HEK293 (cell line): ENCODE measurements around the gene RSU1.

Experiments
- CTCF ChIA-PET: fragments of 350-600 bp; formaldehyde crosslinking; extraction: SDS; loops from one replicate; lab custom pipeline; 2021; ENCODE audit warnings: antibody characterized with exemption; lab: Yijun Ruan, JAX
- POLR2A ChIA-PET: fragments of 300-600 bp; formaldehyde crosslinking; extraction: SDS; loops from one replicate; lab custom pipeline; 2020; ENCODE audit warnings: antibody characterized with exemption, inconsistent platforms; lab: Yijun Ruan, JAX
- H3K27ac ChIP-seq: fragments of 200-500 bp; sonication (Bioruptor generic); 2 replicates; pipeline ENCODE4 v1.5.1; 2014; ENCODE audit warnings: low read depth, low read length, control low read depth, inconsistent platforms; ENCODE audit errors: extremely low read depth
- H3K36me3 ChIP-seq, 2 experiments: fragments of 200-500 bp in 1 of 2; sonication (Bioruptor generic) in 1 of 2; 1 replicate in 1 of 2; 2 replicates in 1 of 2; pipeline ENCODE4 v1.5.1; 2014 to 2017; ENCODE audit warnings: inconsistent platforms in 2 of 2, low read length in 2 of 2; ENCODE audit not compliant: control insufficient read depth in 2 of 2, insufficient read depth in 1 of 2
- H3K4me1 ChIP-seq: fragments of 200-500 bp; sonication (Bioruptor generic); 2 replicates; pipeline ENCODE4 v1.5.1; 2014; ENCODE audit warnings: mild to moderate bottlenecking, low read length, inconsistent platforms; ENCODE audit not compliant: control insufficient read depth, insufficient read depth
- H3K4me3 ChIP-seq: 2 replicates; pipeline ENCODE4 v1.5.1; 2011; ENCODE audit warnings: low read depth, mild to moderate bottlenecking, control low read depth, low read length, moderate library complexity
- H3K9me3 ChIP-seq: fragments of 200-500 bp; sonication (Bioruptor generic); 2 replicates; pipeline ENCODE4 v1.5.1; 2014; ENCODE audit warnings: low read depth, low read length, inconsistent platforms; ENCODE audit not compliant: control insufficient read depth, insufficient read depth
- ATF2 ChIP-seq: fragments of 450-650 bp; formaldehyde crosslinking; IDR thresholded peaks from 2 replicates; pipeline ENCODE4 v1.5.1; 2016; ENCODE audit warnings: missing biosample characterization, missing genetic modification characterization, low read depth
- EGR2 ChIP-seq: fragments of 450-650 bp; formaldehyde crosslinking; IDR thresholded peaks from 2 replicates; pipeline ENCODE4 v1.5.1; 2016; ENCODE audit warnings: low read depth, missing biosample characterization, missing genetic modification characterization
- SCRT2 ChIP-seq: fragments of 450-650 bp; formaldehyde crosslinking; IDR thresholded peaks from 2 replicates; pipeline ENCODE4 v1.5.1; 2016; ENCODE audit warnings: missing biosample characterization, missing genetic modification characterization
- ZBTB44 ChIP-seq: fragments of 450-650 bp; IDR thresholded peaks from 2 replicates; pipeline ENCODE4 v1.5.1; 2018; ENCODE audit warnings: missing biosample characterization, mild to moderate bottlenecking, missing genetic modification characterization
- ZNF138 ChIP-seq: fragments of 450-650 bp; formaldehyde crosslinking; IDR thresholded peaks from 2 replicates; pipeline ENCODE4 v1.5.1; 2016; ENCODE audit warnings: missing biosample characterization, missing genetic modification characterization, borderline replicate concordance
- ZNF362 ChIP-seq: fragments of 450-650 bp; formaldehyde crosslinking; IDR thresholded peaks from 2 replicates; pipeline ENCODE4 v1.5.1; 2016; ENCODE audit warnings: missing biosample characterization, missing genetic modification characterization
- ZNF391 ChIP-seq: fragments of 450-650 bp; formaldehyde crosslinking; IDR thresholded peaks from 2 replicates; pipeline ENCODE4 v1.5.1; 2016; ENCODE audit warnings: low read depth, missing biosample characterization, missing genetic modification characterization, borderline replicate concordance
- ZNF433 ChIP-seq: fragments of 450-650 bp; formaldehyde crosslinking; IDR thresholded peaks from 2 replicates; pipeline ENCODE4 v1.5.1; 2016; ENCODE audit warnings: missing biosample characterization, missing genetic modification characterization, low read depth
- ZNF501 ChIP-seq: fragments of 450-650 bp; formaldehyde crosslinking; IDR thresholded peaks from 2 replicates; pipeline ENCODE4 v1.5.1; 2016; ENCODE audit warnings: missing biosample characterization, missing genetic modification characterization
- ZNF585B ChIP-seq: fragments of 450-650 bp; formaldehyde crosslinking; IDR thresholded peaks from 2 replicates; pipeline ENCODE4 v1.5.1; 2016; ENCODE audit warnings: missing biosample characterization, missing genetic modification characterization
- ZNF610 ChIP-seq: fragments of 450-650 bp; formaldehyde crosslinking; IDR thresholded peaks from 2 replicates; pipeline ENCODE4 v1.5.1; 2016; ENCODE audit warnings: missing biosample characterization, missing genetic modification characterization, borderline replicate concordance
- ZNF76 ChIP-seq: fragments of 450-650 bp; formaldehyde crosslinking; IDR thresholded peaks from 2 replicates; pipeline ENCODE4; 2016; ENCODE audit warnings: low read depth, missing biosample characterization, missing genetic modification characterization, borderline replicate concordance
- ZSCAN16 ChIP-seq: fragments of 450-650 bp; formaldehyde crosslinking; IDR thresholded peaks from 2 replicates; pipeline ENCODE4 v1.5.1; 2016; ENCODE audit warnings: missing biosample characterization, missing genetic modification characterization
- TF ChIP-seq, protein P1 (sequence below): fragments of 450-650 bp; formaldehyde crosslinking; optimal IDR thresholded peaks from 2 replicates; pipeline ENCODE3; 2016; ENCODE audit warnings: missing biosample characterization, mild to moderate bottlenecking, missing genetic modification characterization
- TF ChIP-seq, protein P2 (sequence below): sonication (generic); formaldehyde crosslinking; IDR thresholded peaks from 2 replicates; pipeline ENCODE4 v1.8.1; 2022; ENCODE audit warnings: mild to moderate bottlenecking, moderate library complexity, missing genetic modification reagents

The RSU1 gene

DNA sequence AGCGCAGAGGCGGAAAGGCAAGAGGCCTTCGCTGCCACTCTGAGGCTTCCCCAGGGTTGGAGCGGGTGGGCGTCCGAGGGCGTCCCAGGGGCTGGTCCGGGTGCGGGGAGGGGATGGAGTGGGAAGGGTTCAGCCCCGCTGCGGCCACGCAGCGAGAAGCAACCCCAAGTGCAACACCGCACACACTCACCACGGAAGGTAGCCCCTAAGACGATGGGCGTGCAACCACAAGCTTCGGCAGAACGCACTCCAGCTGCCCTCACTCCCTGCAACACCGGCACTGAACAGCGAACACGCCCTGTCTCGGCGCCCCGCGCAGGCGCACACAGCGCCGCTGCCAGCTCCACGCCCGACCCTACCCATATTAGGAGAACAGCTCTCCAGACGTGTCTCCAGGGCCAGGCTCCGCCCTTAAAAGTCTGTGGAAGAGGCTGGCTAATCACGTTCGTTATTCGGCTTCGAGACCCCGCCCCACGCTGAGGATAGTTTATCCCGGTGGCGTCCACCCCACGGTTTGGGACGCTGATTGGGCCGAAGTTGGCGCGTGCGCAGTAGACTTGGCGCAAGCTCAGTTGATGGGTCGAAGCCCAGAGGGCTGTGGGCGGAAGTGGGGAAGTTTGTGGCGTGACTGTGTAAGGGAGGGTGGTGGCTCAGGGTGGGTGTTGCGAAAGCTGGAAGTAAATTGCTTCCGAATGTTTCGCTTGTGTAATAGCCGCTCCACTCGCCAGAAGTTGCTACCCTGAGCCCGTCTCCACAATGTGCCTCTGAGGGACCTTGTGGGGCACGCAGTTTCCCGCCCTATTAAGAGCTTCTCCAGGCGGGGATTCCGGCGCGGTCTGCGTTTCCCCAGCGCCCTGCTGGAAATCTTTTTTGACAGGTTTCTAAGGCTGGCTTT lies at the start of gene RSU1 (continued):
- TF ChIP-seq ZNF76 (tag by site-specific recombination) = 0 out of 2 replicates have a peak, but pooled peaks have one; percentile 13
- TF ChIP-seq, protein P1, sequence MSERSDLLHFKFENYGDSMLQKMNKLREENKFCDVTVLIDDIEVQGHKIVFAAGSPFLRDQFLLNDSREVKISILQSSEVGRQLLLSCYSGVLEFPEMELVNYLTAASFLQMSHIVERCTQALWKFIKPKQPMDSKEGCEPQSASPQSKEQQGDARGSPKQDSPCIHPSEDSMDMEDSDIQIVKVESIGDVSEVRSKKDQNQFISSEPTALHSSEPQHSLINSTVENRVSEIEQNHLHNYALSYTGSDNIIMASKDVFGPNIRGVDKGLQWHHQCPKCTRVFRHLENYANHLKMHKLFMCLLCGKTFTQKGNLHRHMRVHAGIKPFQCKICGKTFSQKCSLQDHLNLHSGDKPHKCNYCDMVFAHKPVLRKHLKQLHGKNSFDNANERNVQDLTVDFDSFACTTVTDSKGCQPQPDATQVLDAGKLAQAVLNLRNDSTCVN (tag by site-specific recombination) = peak; percentile 2
- no peak for TF ChIP-seq ATF2
- no peak for TF ChIP-seq ZNF362
- TF ChIP-seq ZNF585B (tag by site-specific recombination) = no peak
- TF ChIP-seq ZNF433 = no peak
- peak; percentile 8; the same call in 1 of the 2 replicates for TF ChIP-seq ZNF501 (tag by site-specific recombination)
- TF ChIP-seq, protein P2, sequence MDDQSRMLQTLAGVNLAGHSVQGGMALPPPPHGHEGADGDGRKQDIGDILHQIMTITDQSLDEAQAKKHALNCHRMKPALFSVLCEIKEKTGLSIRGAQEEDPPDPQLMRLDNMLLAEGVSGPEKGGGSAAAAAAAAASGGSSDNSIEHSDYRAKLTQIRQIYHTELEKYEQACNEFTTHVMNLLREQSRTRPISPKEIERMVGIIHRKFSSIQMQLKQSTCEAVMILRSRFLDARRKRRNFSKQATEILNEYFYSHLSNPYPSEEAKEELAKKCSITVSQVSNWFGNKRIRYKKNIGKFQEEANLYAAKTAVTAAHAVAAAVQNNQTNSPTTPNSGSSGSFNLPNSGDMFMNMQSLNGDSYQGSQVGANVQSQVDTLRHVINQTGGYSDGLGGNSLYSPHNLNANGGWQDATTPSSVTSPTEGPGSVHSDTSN (CRISPR knock-in tag) = no peak
- peak; percentile 77 for TF ChIP-seq EGR2 (tag by site-specific recombination)
- TF ChIP-seq ZBTB44 (tag by site-specific recombination) = 0 out of 2 replicates have a peak, but pooled peaks have one; percentile 39
- TF ChIP-seq ZNF610 (tag by site-specific recombination) = peak; percentile 95
- no peak for TF ChIP-seq ZNF391 (tag by site-specific recombination)
- TF ChIP-seq ZNF138 (tag by site-specific recombination) = no peak
- no peak for TF ChIP-seq SCRT2
- TF ChIP-seq, all 188 proteins: peak for 51

DNA sequence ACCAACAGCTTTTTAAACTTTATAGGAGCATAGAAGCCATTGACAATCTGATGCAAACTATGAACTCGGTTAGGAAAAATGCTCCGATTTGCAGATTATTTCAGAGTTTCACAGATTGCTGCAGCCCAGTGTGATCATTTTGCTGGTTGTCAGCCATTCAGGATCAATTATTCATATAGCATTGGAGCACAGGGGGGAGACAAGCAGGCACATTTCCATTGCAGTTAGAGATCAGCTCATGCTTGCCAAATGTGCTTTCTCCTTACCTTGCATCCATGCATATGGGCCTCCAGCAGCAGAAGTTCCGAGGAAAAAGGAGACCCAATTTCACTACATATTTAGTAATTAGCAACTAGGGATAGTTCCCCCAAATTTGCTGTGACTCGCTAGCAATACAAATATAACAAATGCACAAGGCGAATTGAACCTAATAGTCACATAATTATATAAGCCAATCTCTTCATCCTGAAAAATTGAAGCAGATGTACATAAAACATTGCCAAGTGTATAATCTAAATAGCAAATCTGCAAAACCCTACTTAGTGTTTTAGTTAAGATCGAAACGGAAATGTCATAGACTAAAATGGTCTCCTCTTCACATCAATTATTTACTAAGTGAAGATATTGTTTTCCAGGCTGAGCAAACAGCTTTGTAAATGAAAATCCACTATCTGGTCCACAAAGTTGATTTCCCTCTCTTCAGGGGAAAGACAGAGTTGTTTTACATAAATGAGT lies 49.5 kb upstream of the RSU1 start:
- ChIA-PET CTCF (no interaction called here), POLR2A (no interaction called here)
- Histone ChIP-seq H3K4me3 (no peak overlapping the region), H3K27ac (no peak overlapping the region), H3K4me1 (no peaks in the 10 kb centered on the region), H3K36me3 (no peaks in the 10 kb centered on the region)
- TF ChIP-seq ZSCAN16 (tag by site-specific recombination) = no peak
- TF ChIP-seq, all 188 proteins: peak for 0
- H3K9me3 ChIP-seq = no peaks in the 10 kb centered on the region
